ENCODE data around the gene PRKG1. TPM values are rescaled to one million over a fixed set of nuclear protein-coding genes. Genes with fewer than 3 reads are reported as not detected.

Gene PRKG1
- total RNA-seq, 2 donors from 2014 or later: 8.1 to 16.6 TPM

DNA sequence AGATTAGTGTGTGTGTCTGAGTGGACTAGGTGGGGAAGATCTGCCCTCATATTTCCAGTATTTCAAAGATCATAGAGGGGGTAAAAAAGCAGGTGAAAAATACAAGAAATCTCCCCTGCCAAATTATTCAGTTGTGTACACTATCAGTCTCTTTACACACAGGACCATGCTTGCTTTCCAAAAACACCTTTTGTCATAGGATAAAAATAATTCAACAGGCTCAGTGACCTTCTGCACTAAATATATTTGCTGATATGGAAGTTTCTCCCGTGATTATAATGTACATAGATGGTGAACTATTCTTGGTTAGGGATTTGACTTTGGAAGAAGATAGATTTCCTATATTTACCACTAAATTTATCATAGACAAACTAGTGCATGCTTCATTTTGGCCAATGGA lies 649.8 kb downstream of the PRKG1 start:
- Histone ChIP-seq H3K4me3 (no peak overlapping the region), H3K36me3 (no peaks in the 10 kb centered on the region), H3K9ac (ENCODE audit: low read depth in 2 of 2, low read length in 2 of 2) (no peak overlapping the region), H3K9me3 (no peaks in the 10 kb centered on the region), H3K4me1 (no peaks in the 10 kb centered on the region), H3K27ac (no peak overlapping the region), H3K27me3 (no peaks in the 10 kb centered on the region)
- intact Hi-C loops (cut with DNase I): no loop called here
- no peak for DNase-seq
- no peak for TF ChIP-seq CTCF (IDR thresholded peaks at IDR 0.05)

DNA sequence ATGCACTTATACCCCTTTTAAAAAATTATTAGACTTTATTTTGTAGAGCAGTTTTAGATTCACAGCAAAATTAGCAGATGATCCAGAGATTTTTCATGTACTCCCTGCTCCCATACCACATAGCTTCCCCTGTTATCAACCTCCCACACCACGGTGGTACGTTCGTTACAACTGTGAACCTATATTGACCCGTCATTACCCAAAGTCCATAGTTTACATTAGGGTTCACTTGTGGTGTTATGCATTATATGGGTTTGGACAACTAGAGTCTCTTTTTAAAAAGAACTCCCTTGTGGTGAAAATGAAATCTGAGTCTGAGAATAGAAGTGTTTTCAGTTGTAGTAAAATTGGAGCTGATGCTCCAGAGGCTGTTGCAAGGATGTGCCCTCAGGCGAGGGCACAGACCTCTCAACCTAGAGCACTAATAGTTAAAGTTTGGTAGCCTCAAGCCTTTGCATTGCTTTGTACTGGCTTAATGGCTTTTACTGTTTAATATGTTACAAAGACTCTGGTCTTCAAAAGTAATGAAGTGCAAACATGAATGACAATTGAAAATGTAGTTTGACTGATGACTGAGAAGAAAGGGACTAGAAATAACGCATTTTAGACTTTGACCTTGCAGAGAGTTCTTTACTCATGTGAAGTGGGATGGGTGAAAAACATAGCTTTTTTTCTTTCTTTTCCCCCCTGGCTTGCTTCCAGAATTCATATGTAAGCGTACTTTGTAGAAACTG lies 655.7 kb downstream of the PRKG1 start:
- intact Hi-C loops (cut with DNase I): no loop called here

DNA sequence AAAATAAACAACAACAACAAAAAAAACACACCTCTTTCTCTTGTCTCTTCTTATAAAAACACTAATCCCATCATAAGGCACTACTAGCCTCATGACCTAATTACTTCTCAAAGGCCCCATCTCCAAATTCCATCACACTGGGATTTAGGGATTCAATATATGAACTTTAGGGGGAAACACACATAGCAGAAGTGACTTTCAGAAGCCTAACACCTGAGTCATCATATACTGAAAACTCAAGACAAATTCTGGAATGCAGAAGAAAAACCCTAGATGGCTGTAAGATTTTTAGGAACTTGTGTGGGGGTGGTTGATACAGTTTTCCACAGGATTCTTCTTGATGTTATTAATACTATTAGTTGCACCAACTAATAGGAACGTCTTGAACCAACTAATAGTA lies 658.8 kb downstream of the PRKG1 start:
- no peak for DNase-seq
- H3K27me3 ChIP-seq: no peaks in the 10 kb centered on the region
- no peaks in the 10 kb centered on the region for H3K4me1 ChIP-seq
- H3K9ac ChIP-seq (ENCODE audit: low read depth in 2 of 2, low read length in 2 of 2): no peak overlapping the region
- H3K4me3 ChIP-seq: no peak overlapping the region
- H3K27ac ChIP-seq: no peak overlapping the region
- intact Hi-C loops (cut with DNase I): no loop called here
- H3K9me3 ChIP-seq: no peaks in the 10 kb centered on the region
- H3K36me3 ChIP-seq: no peaks in the 10 kb centered on the region
- no peak for TF ChIP-seq CTCF (IDR thresholded peaks at IDR 0.05)

More for the DNA sequence above, 655.7 kb downstream of the PRKG1 start:
- no peak for DNase-seq
- H3K9me3 ChIP-seq: no peaks in the 10 kb centered on the region
- no peaks in the 10 kb centered on the region for H3K36me3 ChIP-seq
- H3K9ac ChIP-seq (ENCODE audit: low read depth in 2 of 2, low read length in 2 of 2): no peak overlapping the region
- H3K4me3 ChIP-seq: no peak overlapping the region
- no peak overlapping the region for H3K27ac ChIP-seq
- no peaks in the 10 kb centered on the region for H3K4me1 ChIP-seq
- no peaks in the 10 kb centered on the region for H3K27me3 ChIP-seq
- no peak for TF ChIP-seq CTCF (IDR thresholded peaks at IDR 0.05)

- Histone ChIP-seq H3K9me3 (no peaks in the 10 kb centered on the region), H3K4me1 (no peaks in the 10 kb centered on the region), H3K36me3 (no peaks in the 10 kb centered on the region), H3K9ac (ENCODE audit: low read depth in 2 of 2, low read length in 2 of 2) (no peak overlapping the region), H3K27me3 (no peaks in the 10 kb centered on the region), H3K27ac (no peak overlapping the region), H3K4me3 (no peak overlapping the region)
- no peak for DNase-seq
- intact Hi-C loops (cut with DNase I): no loop called here
- TF ChIP-seq CTCF (IDR thresholded peaks at IDR 0.05): no peak
These were observed 668.9 kb downstream of the PRKG1 start for GRCh38 chr10:51743146-51743545.

- no peak for TF ChIP-seq CTCF (IDR thresholded peaks at IDR 0.05)
- no peak for DNase-seq
- no peaks in the 10 kb centered on the region for H3K36me3 ChIP-seq
- no peaks in the 10 kb centered on the region for H3K4me1 ChIP-seq
- no peak overlapping the region for H3K9ac ChIP-seq (ENCODE audit: low read depth in 2 of 2, low read length in 2 of 2)
- intact Hi-C loops (cut with DNase I): no loop called here
- H3K9me3 ChIP-seq: no peaks in the 10 kb centered on the region
- H3K27ac ChIP-seq: no peak overlapping the region
- no peak overlapping the region for H3K4me3 ChIP-seq
- H3K27me3 ChIP-seq: no peaks in the 10 kb centered on the region
These were observed 670.1 kb downstream of the PRKG1 start for GRCh38 chr10:51744235-51745000.

Data from colonic mucosa (tissue), 4 donors.